A673 (cell line): ENCODE measurements around the gene MYO5B. TPM values are rescaled to one million over a fixed set of nuclear protein-coding genes. Genes with fewer than 3 reads are reported as not detected.

Source experiments
- BruUV-seq: library from RNA; stranded (reverse); fragments of 400-500 nt; replicated peaks from 2 replicates; lab custom pipeline; 2021; lab: Mats Ljungman, UMichigan
- CTCF ChIA-PET: fragments of 300-600 bp; sonication (Branson Sonifier 250); formaldehyde crosslinking; loops from one replicate; lab custom pipeline; 2022; ENCODE audit warnings: antibody characterized with exemption; lab: Charles Lee
- POLR2A ChIA-PET: fragments of 300-600 bp; sonication (Branson Sonifier 250); formaldehyde crosslinking; loops from one replicate; lab custom pipeline; 2022; ENCODE audit warnings: antibody characterized with exemption; ENCODE audit not compliant: low non-redundant PET; lab: Charles Lee
- DNase-seq: peaks from one replicate; pipeline ENCODE4 v3.0.0-alpha.2; 2015; ENCODE audit warnings: low spot score
- H3K27ac ChIP-seq: fragments of 200-600 bp; sonication (generic); 2 replicates; pipeline ENCODE4 v1.5.1; 2016; ENCODE audit warnings: mixed run types, low read depth, mild to moderate bottlenecking, mixed read lengths, antibody characterized with exemption, low read length; ENCODE audit not compliant: poor library complexity, severe bottlenecking
- H3K27me3 ChIP-seq: fragments of 200-600 bp; sonication (generic); replicated peaks from 2 replicates; pipeline ENCODE4 v1.6.1; 2017; ENCODE audit warnings: mixed run types, low read depth, mild to moderate bottlenecking, mixed read lengths, antibody characterized with exemption, low read length; ENCODE audit not compliant: insufficient read depth, poor library complexity
- H3K36me3 ChIP-seq: fragments of 200-600 bp; sonication (generic); 2 replicates; pipeline ENCODE4 v1.6.1; 2016; ENCODE audit warnings: mixed run types, mild to moderate bottlenecking, mixed read lengths, antibody characterized with exemption, low read length; ENCODE audit not compliant: insufficient read depth, poor library complexity, severe bottlenecking
- H3K4me1 ChIP-seq: fragments of 200-600 bp; sonication (generic); 2 replicates; pipeline ENCODE4 v1.6.1; 2017; ENCODE audit warnings: mixed run types, mild to moderate bottlenecking, mixed read lengths, antibody characterized with exemption, low read length; ENCODE audit not compliant: insufficient read depth, poor library complexity, severe bottlenecking
- H3K4me3 ChIP-seq: fragments of 200-600 bp; sonication (generic); 2 replicates; pipeline ENCODE4 v1.5.1; 2016; ENCODE audit warnings: low read depth, mixed run types, mild to moderate bottlenecking, mixed read lengths, low read length; ENCODE audit not compliant: poor library complexity, severe bottlenecking
- H3K9me3 ChIP-seq: fragments of 200-600 bp; sonication (generic); 2 replicates; pipeline ENCODE4 v1.6.1; 2016; ENCODE audit warnings: mixed run types, low read depth, mild to moderate bottlenecking, mixed read lengths, antibody characterized with exemption, low read length; ENCODE audit not compliant: poor library complexity, severe bottlenecking
- CTCF ChIP-seq: fragments of 300-800, 200-600 bp; sonication (generic); conservative IDR thresholded peaks from 2 replicates; pipeline ENCODE4 v1.5.1; 2017; ENCODE audit warnings: low read depth, mild to moderate bottlenecking, antibody characterized with exemption, low read length, moderate library complexity, mixed read lengths
- EZH2 ChIP-seq: fragments of 200-600 bp; sonication (generic); IDR thresholded peaks from 2 replicates; pipeline ENCODE4 v1.6.1; 2017; ENCODE audit warnings: borderline replicate concordance, low read depth, mild to moderate bottlenecking, mixed read lengths, antibody characterized with exemption, low read length; ENCODE audit not compliant: poor library complexity, severe bottlenecking
- intact Hi-C: fragments of 100-400 bp; cut with micrococcal nuclease; formaldehyde crosslinking; loops from one replicate; pipeline ENCODE4 v1.10.0; 2022; ENCODE audit not compliant: unreplicated experiment
- total RNA-seq: library from RNA; stranded (reverse); gene quantifications from 2 replicates; pipeline ENCODE4 v1.2.3, GENCODE V29; 2021

Gene MYO5B
- total RNA-seq, 1 experiment from 2014 or later, result 0.30 TPM

- CTCF ChIA-PET, result no interaction called here
- intact Hi-C loops, result no loop called here
- POLR2A ChIA-PET, result no interaction called here
- BruUV-seq, result no TSS peak
- Histone ChIP-seq H3K27ac (no peak overlapping the region), H3K4me3 (no peak overlapping the region), H3K27me3 (peaks cover 9% of the 10 kb centered on the region), H3K36me3 (no peaks in the 10 kb centered on the region), H3K9me3 (no peaks in the 10 kb centered on the region), H3K4me1 (no peaks in the 10 kb centered on the region)
- TF ChIP-seq EZH2 (no peak), CTCF (no peak)
- DNase-seq, result no peak
Observed at GRCh38 chr18:49967171-49967570, 227.8 kb downstream of the MYO5B start.

GRCh38 chr18:49966090-49966489 is 228.9 kb downstream of the MYO5B start:
- DNase-seq, result no peak
- no peak for TF ChIP-seq CTCF
- TF ChIP-seq EZH2, result no peak

GRCh38 chr18:49963217-49963616 is 231.7 kb downstream of the MYO5B start:
- TF ChIP-seq CTCF (no peak), EZH2 (no peak)
- no peak for DNase-seq
- Histone ChIP-seq H3K9me3 (no peaks in the 10 kb centered on the region), H3K36me3 (no peaks in the 10 kb centered on the region), H3K27ac (no peak overlapping the region), H3K27me3 (no peaks in the 10 kb centered on the region), H3K4me3 (no peak overlapping the region), H3K4me1 (no peaks in the 10 kb centered on the region)
- ChIA-PET POLR2A (no interaction called here), CTCF (no interaction called here)
- BruUV-seq, result no TSS peak
- intact Hi-C loops, result no loop called here

More at GRCh38 chr18:49966090-49966489, 228.9 kb downstream of the MYO5B start:
- Histone ChIP-seq H3K4me3 (no peak overlapping the region), H3K4me1 (no peaks in the 10 kb centered on the region), H3K27ac (no peak overlapping the region), H3K27me3 (peaks cover 2% of the 10 kb centered on the region), H3K9me3 (no peaks in the 10 kb centered on the region), H3K36me3 (no peaks in the 10 kb centered on the region)
- ChIA-PET POLR2A (no interaction called here), CTCF (no interaction called here)
- BruUV-seq, result no TSS peak
- intact Hi-C loops, result no loop called here
